Lung (tissue), 12 donors: ENCODE results near the gene KIAA1217. TPM values are rescaled to one million over a fixed set of nuclear protein-coding genes. Genes with fewer than 3 reads are reported as not detected.
A peak's percentile ranks its signal among the peaks of the same experiment; 100 is the strongest.

Source experiments
- ATAC-seq: fragments of 200-7000 bp; cut with Tn5 transposase; one replicate; pipeline ENCODE4 v1.9.1; 2020; ENCODE audit warnings: moderate number of reproducible peaks; ENCODE audit not compliant: insufficient read depth, low FRiP score
- DNase-seq, 3 donors: peaks; one replicate each; pipeline ENCODE4 v3.0.0-alpha.2; 2013 to 2017
- H3K27ac ChIP-seq, 2 donors: one replicate each; pipeline ENCODE4 v1.5.1; 2013; ENCODE audit warnings: mild to moderate bottlenecking in 2 of 2, moderate library complexity in 2 of 2, control low read depth in 1 of 2, inconsistent platforms in 1 of 2, low read depth in 1 of 2, low read length in 1 of 2
- H3K27me3 ChIP-seq, 3 donors: one replicate each; pipeline ENCODE4 v1.5.1; 2013; ENCODE audit warnings: low read length in 2 of 3; ENCODE audit not compliant: control insufficient read depth in 3 of 3, insufficient read depth in 3 of 3
- H3K36me3 ChIP-seq, 4 donors: one replicate each; pipeline ENCODE4 v1.5.1; 2013; ENCODE audit warnings: low read length in 4 of 4, mild to moderate bottlenecking in 1 of 4, moderate library complexity in 1 of 4; ENCODE audit not compliant: control insufficient read depth in 4 of 4, insufficient read depth in 4 of 4
- H3K4me1 ChIP-seq, 5 donors: one replicate each; pipeline ENCODE4 v1.5.1; 2013; ENCODE audit warnings: low read length in 5 of 5, mild to moderate bottlenecking in 2 of 5, moderate library complexity in 1 of 5; ENCODE audit not compliant: control insufficient read depth in 5 of 5, insufficient read depth in 5 of 5
- H3K4me3 ChIP-seq: one replicate; pipeline ENCODE4 v1.5.1; 2013; ENCODE audit warnings: mild to moderate bottlenecking, control low read depth, moderate library complexity
- H3K9ac ChIP-seq, 2 donors: one replicate each; pipeline ENCODE4 v1.5.1; 2013; ENCODE audit warnings: low read length in 2 of 2, control low read depth in 1 of 2; ENCODE audit not compliant: insufficient read depth in 1 of 2
- H3K9me3 ChIP-seq, 4 donors: one replicate each; pipeline ENCODE4 v1.5.1; 2013; ENCODE audit warnings: low read length in 3 of 4, mild to moderate bottlenecking in 1 of 4, moderate library complexity in 1 of 4; ENCODE audit not compliant: control insufficient read depth in 4 of 4, insufficient read depth in 3 of 4
- CTCF ChIP-seq: IDR thresholded peaks from 2 replicates; pipeline ENCODE4 v1.5.1; 2012; ENCODE audit warnings: mild to moderate bottlenecking; ENCODE audit errors: control extremely low read depth, extremely low read depth
- WGBS, 2 donors: extraction: QIAGEN DNeasy Blood & Tissue Kit; methylation state at CpG; one replicate each; pipeline ENCODE4 v1.1.7; 2013; 5-methylcytosine and 5-hydroxymethylcytosine counted together
- polyA plus RNA-seq, 2 donors: library from polyadenylated mRNA; stranded (reverse); fragments of 200-250 nt; gene quantifications; one replicate each; pipeline ENCODE4 v1.2.1, GENCODE V29; 2013
- total RNA-seq, 2 donors: library from RNA; depleted of rRNA in 1 of 2; stranded (reverse); fragments of >200 nt in 1 of 2; gene quantifications; one replicate each; pipeline ENCODE4 v1.2.1, GENCODE V29; 2014 to 2021
- donor health status: control.
- donor health status: control.
- donor health status: Bipolar disorder and iron deficiency.
- donor health status: healthy.
- donor health status: DM: yes; HTN: yes; CAD: no.

Gene KIAA1217
- total and polyA plus RNA-seq, 4 donors: 5.5 to 58.6 (median 24.1) TPM

GRCh38 chr10:24556750-24557742 lies 348.1 kb downstream of the KIAA1217 start:
- H3K36me3 ChIP-seq: no peaks in the 10 kb centered on the region
- DNase-seq: peak in 2 of 3 donors; percentile 69 to 78

DNA sequence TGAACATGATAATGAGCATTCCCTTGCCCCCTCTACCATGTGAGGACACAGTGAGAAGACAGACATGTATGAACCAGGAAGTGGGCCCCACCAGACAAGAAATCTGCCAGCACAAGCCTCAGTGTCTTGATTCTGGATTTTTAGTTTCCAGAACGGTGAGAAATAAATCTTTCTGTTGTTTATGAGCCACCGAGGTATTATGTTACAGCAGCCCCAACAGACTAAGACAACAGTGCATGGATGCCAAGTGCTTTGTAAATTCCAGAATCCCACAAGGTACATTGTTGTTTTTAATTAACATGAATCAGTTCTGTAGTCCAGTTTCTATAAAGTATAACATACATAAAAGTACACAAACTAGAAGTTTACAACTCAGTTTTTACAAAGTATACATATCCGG lies 352.5 kb downstream of the KIAA1217 start:
- H3K27ac ChIP-seq: no peak overlapping the region
- peaks cover 0 to 4% (median 0%) of the 10 kb centered on the region in 5 donors for H3K4me1 ChIP-seq
- ATAC-seq (no peak), DNase-seq (no peak)
- no peaks in the 10 kb centered on the region for H3K9me3 ChIP-seq
- 83 to 87% methylated on average over 3 of the region's 3 CpGs for WGBS, 2 donors
- TF ChIP-seq CTCF: no peak
- H3K4me3 ChIP-seq: no peak overlapping the region
- H3K36me3 ChIP-seq: no peaks in the 10 kb centered on the region
- no peaks in the 10 kb centered on the region for H3K27me3 ChIP-seq
- H3K9ac ChIP-seq: no peak overlapping the region

More at GRCh38 chr10:24556750-24557742, 348.1 kb downstream of the KIAA1217 start:
- Histone ChIP-seq H3K9me3 (no peaks in the 10 kb centered on the region), H3K9ac (no peak overlapping the region), H3K27me3 (peaks cover 0 to 2% (median 0%) of the 10 kb centered on the region in 3 donors), H3K4me1 (peaks cover 0 to 4% (median 0%) of the 10 kb centered on the region in 5 donors), H3K4me3 (no peak overlapping the region), H3K27ac (no peak overlapping the region)
- TF ChIP-seq CTCF: peak; percentile 24
- peak; percentile 48 for ATAC-seq
- 46 to 57% methylated on average over 24 of the region's 24 CpGs for WGBS, 2 donors

DNA sequence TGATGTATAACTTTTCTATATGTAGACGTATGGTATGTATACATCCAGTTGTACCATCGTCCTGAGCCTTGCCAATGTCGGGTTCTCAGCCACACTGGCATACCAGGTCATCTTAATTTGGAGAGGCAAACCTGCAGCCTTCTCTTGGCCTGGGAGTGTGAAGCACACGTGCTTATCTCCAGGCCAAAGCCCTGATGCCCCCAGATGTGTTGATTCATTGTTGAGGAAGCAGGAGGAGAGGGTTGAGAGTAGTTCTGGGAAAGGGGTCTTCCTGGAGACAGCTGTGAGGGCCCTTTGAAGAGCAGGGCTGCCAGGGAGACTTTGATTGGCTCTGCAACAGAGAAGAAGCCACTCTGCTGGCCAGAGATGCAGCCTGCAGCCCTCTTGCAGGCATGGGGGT lies 359.1 kb downstream of the KIAA1217 start:
- Histone ChIP-seq H3K27ac (no peak overlapping the region), H3K9me3 (no peaks in the 10 kb centered on the region), H3K9ac (no peak overlapping the region), H3K4me1 (no peaks in the 10 kb centered on the region), H3K27me3 (no peaks in the 10 kb centered on the region), H3K4me3 (no peak overlapping the region), H3K36me3 (no peaks in the 10 kb centered on the region)
- DNase-seq: no peak
- no peak for TF ChIP-seq CTCF
- no peak for ATAC-seq
- 74 to 75% methylated on average over 4 of the region's 4 CpGs for WGBS, 2 donors
